OCI-LY3 (cell line): ENCODE measurements around the gene FTCDNL1.

Experiments used
- H2AFZ ChIP-seq: fragments of 200-600, 300-600 bp; shearing (Covaris generic); 2 replicates; pipeline ENCODE4 v1.6.0; 2014; ENCODE audit warnings: antibody characterized with exemption, low read depth, low read length
- H3K27ac ChIP-seq: fragments of 200-600, 300-600 bp; sonication (generic); 2 replicates; pipeline ENCODE4 v1.5.1; 2014; ENCODE audit warnings: mild to moderate bottlenecking, low read length, moderate library complexity, mixed read lengths
- H3K27me3 ChIP-seq: fragments of 200-600, 300-600 bp; sonication (generic); 2 replicates; pipeline ENCODE4 v1.6.1; 2014; ENCODE audit warnings: low read depth, low read length, mixed read lengths
- H3K36me3 ChIP-seq: fragments of 200-600, 300-600 bp; sonication (generic); replicated peaks from 2 replicates; pipeline ENCODE3; 2014; ENCODE audit warnings: low read depth, low read length, mixed read lengths
- H3K4me1 ChIP-seq: fragments of 300-600, 200-600 bp; sonication (generic); 2 replicates; pipeline ENCODE4 v1.6.1; 2014; ENCODE audit warnings: low read length, mixed read lengths
- H3K4me2 ChIP-seq: fragments of 200-600, 300-600 bp; sonication (generic); 2 replicates; pipeline ENCODE4 v1.6.1; 2014; ENCODE audit warnings: low read length, mixed read lengths
- H3K4me3 ChIP-seq: fragments of 300-600, 200-600 bp; sonication (generic); 2 replicates; pipeline ENCODE4 v1.5.1; 2014; ENCODE audit warnings: antibody characterized with exemption, mild to moderate bottlenecking, low read length, moderate library complexity
- H3K79me2 ChIP-seq: fragments of 300-600, 200-600 bp; shearing (Covaris generic); 2 replicates; pipeline ENCODE4 v1.6.1; 2014; ENCODE audit warnings: mild to moderate bottlenecking, low read length, mixed read lengths
- H3K9ac ChIP-seq: fragments of 300-600, 200-600 bp; shearing (Covaris generic); 2 replicates; pipeline ENCODE4 v1.6.0; 2014; ENCODE audit warnings: mild to moderate bottlenecking, low read length, moderate library complexity
- H3K9me3 ChIP-seq: fragments of 200-600, 300-600 bp; shearing (Covaris generic); 2 replicates; pipeline ENCODE4 v1.6.1; 2014; ENCODE audit warnings: low read length, mixed read lengths; ENCODE audit not compliant: insufficient read depth
- H4K20me1 ChIP-seq: fragments of 200-600, 300-600 bp; sonication (generic); 2 replicates; pipeline ENCODE4 v1.6.1; 2016; ENCODE audit warnings: low read length, mixed read lengths; ENCODE audit not compliant: insufficient read depth
- EZH2phosphoT487 ChIP-seq: fragments of 200-600 bp; shearing (Covaris generic); IDR thresholded peaks from 2 replicates; pipeline ENCODE4 v1.6.1; 2018; ENCODE audit warnings: antibody characterized with exemption, mixed run types, low read depth
- TF ChIP-seq, protein P1 (sequence below): fragments of 200-600, 300-600 bp; sonication (generic); IDR thresholded peaks from 2 replicates; pipeline ENCODE4 v1.5.1; 2014; ENCODE audit warnings: antibody characterized with exemption, low read length, low read depth

FTCDNL1 gene

DNA sequence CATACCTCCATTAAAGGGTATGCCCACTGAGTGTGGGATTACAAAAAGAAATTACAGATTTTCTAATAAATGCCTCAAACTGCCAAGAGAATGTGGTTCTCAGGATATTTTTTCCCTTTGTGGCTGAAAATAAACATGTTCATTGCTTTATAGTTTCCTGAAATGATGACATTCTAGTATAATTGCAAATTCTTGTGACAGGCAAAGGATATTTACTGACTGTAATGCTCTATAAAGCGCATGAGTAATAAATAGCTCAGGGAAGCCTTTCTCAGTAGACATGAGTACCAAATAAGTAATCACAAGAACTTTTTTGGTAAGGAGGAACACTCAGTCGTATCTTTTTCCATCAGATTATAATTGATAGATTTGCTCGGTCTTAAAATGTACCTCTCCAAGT, 72.3 kb downstream of the FTCDNL1 start:
- Histone ChIP-seq H3K27ac (no peak overlapping the region), H2AFZ (no peak overlapping the region)
- no peak for TF ChIP-seq EZH2phosphoT487
- TF ChIP-seq, protein P1, sequence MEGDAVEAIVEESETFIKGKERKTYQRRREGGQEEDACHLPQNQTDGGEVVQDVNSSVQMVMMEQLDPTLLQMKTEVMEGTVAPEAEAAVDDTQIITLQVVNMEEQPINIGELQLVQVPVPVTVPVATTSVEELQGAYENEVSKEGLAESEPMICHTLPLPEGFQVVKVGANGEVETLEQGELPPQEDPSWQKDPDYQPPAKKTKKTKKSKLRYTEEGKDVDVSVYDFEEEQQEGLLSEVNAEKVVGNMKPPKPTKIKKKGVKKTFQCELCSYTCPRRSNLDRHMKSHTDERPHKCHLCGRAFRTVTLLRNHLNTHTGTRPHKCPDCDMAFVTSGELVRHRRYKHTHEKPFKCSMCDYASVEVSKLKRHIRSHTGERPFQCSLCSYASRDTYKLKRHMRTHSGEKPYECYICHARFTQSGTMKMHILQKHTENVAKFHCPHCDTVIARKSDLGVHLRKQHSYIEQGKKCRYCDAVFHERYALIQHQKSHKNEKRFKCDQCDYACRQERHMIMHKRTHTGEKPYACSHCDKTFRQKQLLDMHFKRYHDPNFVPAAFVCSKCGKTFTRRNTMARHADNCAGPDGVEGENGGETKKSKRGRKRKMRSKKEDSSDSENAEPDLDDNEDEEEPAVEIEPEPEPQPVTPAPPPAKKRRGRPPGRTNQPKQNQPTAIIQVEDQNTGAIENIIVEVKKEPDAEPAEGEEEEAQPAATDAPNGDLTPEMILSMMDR, result no peak

DNA sequence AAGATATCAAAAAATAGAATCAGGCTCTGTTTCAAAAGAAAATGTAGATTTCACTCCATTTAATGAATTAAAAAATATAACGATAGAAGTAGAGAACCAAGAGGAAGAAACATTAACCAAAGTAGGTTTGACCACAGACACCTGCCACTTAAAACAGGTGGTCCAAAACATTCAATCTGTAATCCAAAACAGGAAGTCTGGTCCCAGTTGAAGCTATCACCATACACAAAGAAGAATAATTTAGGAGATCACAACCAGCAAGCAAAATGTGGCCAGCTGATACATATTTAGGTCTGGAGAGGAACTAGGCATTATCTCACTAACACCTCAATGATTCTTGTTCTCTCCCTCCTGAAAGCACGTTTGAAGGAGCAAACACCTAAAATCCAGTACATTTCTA, 73.1 kb downstream of the FTCDNL1 start:
- H3K9me3 ChIP-seq, result no peaks in the 10 kb centered on the region
- H3K4me3 ChIP-seq, result no peak overlapping the region
- no peaks in the 10 kb centered on the region for H4K20me1 ChIP-seq
- H3K27me3 ChIP-seq, result no peaks in the 10 kb centered on the region
- H2AFZ ChIP-seq, result no peak overlapping the region
- no peak overlapping the region for H3K9ac ChIP-seq
- H3K79me2 ChIP-seq, result no peaks in the 10 kb centered on the region
- no peak overlapping the region for H3K4me2 ChIP-seq
- H3K36me3 ChIP-seq, result no peaks in the 10 kb centered on the region
- peaks cover 6% of the 10 kb centered on the region; the same call in 1 of the 2 replicates for H3K4me1 ChIP-seq
- TF ChIP-seq, protein P1, result no peak
- TF ChIP-seq EZH2phosphoT487, result no peak
- no peak overlapping the region for H3K27ac ChIP-seq

More for the DNA sequence above, 72.3 kb downstream of the FTCDNL1 start:
- Histone ChIP-seq H3K9me3 (no peaks in the 10 kb centered on the region), H3K4me2 (no peak overlapping the region), H3K9ac (no peak overlapping the region), H3K4me3 (no peak overlapping the region), H3K4me1 (peaks cover 6% of the 10 kb centered on the region; the same call in 1 of the 2 replicates), H4K20me1 (no peaks in the 10 kb centered on the region), H3K27me3 (no peaks in the 10 kb centered on the region), H3K79me2 (no peaks in the 10 kb centered on the region), H3K36me3 (no peaks in the 10 kb centered on the region)

DNA sequence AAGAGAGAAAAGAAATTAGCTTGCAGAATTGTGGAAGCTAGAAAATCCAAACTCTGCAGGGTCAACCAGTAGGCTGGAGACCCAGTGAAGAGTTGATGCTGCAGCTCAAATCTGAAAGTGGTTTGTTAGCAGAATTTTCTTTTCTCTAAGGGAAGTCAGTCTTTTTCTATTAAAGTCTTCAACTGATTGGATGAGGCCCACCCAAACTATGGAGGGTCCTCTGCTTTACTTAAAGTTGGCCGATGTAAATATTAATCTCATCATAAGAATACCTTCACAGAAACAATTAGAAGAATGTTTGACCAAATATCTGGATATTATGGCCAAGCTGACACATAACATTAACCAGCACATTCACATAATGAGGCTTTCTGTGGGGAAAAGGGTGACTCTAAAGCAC, 73.7 kb downstream of the FTCDNL1 start:
- Histone ChIP-seq H3K79me2 (no peaks in the 10 kb centered on the region), H3K36me3 (no peaks in the 10 kb centered on the region), H3K4me2 (no peak overlapping the region), H2AFZ (no peak overlapping the region), H3K4me1 (peaks cover 10% of the 10 kb centered on the region), H4K20me1 (no peaks in the 10 kb centered on the region), H3K27me3 (no peaks in the 10 kb centered on the region), H3K9me3 (no peaks in the 10 kb centered on the region), H3K4me3 (no peak overlapping the region), H3K9ac (no peak overlapping the region), H3K27ac (no peak overlapping the region)
- TF ChIP-seq, protein P1, result no peak
- TF ChIP-seq EZH2phosphoT487, result no peak

DNA sequence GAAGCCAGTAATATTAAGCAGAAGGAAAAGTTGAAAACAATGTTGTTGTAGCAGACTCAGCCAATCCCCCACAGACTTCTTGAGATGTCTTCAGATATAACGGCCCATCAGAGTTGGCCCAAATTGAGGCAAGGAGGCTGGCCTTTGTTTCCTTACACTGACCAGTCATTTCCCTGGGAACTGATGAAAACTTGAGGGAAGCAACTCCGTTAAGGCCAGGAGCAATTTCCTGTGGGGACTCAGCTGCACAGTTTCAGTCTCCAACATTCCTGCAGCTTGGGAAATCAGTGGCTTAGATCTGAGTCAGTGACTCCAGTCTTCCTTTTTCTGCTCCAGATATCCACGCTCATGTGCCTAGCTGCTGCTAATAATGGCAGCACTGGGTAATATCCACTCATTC, 75.7 kb downstream of the FTCDNL1 start:
- Histone ChIP-seq H4K20me1 (no peaks in the 10 kb centered on the region), H3K4me1 (peaks cover 16% of the 10 kb centered on the region), H2AFZ (no peak overlapping the region), H3K27me3 (no peaks in the 10 kb centered on the region), H3K79me2 (no peaks in the 10 kb centered on the region), H3K4me3 (no peak overlapping the region), H3K9me3 (no peaks in the 10 kb centered on the region), H3K9ac (no peak overlapping the region), H3K4me2 (no peak overlapping the region), H3K27ac (no peak overlapping the region), H3K36me3 (no peaks in the 10 kb centered on the region)
- TF ChIP-seq, protein P1, result no peak
- no peak for TF ChIP-seq EZH2phosphoT487
